LNCAP (cell line): ENCODE measurements around the gene MARK2.

Experiments used
- TF ChIP-seq, protein P1 (sequence below): fragments of 450-650 bp; IDR thresholded peaks from 2 replicates; pipeline ENCODE4 v1.5.1; 2017; ENCODE audit warnings: mild to moderate bottlenecking

Gene MARK2

DNA sequence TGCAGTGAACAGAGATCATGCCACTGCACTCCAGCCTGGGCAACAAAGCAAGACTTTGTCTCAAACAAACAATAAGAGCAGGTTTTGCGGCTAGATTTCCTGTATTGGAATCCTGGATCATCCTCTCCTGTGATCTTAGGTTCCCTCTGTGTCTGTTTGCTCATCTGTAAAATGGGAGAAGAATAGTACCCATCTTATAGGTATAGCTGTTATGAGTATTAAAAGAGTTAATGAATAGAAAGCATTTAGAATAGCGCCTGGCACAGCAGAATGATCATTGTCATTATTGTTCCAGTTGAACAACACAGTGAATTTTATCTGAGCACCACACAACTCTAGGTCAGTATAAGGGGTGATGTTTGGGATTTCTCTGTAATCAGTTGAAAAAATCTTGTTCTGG, 10.8 kb downstream of the MARK2 start:
- TF ChIP-seq, protein P1, sequence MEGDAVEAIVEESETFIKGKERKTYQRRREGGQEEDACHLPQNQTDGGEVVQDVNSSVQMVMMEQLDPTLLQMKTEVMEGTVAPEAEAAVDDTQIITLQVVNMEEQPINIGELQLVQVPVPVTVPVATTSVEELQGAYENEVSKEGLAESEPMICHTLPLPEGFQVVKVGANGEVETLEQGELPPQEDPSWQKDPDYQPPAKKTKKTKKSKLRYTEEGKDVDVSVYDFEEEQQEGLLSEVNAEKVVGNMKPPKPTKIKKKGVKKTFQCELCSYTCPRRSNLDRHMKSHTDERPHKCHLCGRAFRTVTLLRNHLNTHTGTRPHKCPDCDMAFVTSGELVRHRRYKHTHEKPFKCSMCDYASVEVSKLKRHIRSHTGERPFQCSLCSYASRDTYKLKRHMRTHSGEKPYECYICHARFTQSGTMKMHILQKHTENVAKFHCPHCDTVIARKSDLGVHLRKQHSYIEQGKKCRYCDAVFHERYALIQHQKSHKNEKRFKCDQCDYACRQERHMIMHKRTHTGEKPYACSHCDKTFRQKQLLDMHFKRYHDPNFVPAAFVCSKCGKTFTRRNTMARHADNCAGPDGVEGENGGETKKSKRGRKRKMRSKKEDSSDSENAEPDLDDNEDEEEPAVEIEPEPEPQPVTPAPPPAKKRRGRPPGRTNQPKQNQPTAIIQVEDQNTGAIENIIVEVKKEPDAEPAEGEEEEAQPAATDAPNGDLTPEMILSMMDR, result no peak

DNA sequence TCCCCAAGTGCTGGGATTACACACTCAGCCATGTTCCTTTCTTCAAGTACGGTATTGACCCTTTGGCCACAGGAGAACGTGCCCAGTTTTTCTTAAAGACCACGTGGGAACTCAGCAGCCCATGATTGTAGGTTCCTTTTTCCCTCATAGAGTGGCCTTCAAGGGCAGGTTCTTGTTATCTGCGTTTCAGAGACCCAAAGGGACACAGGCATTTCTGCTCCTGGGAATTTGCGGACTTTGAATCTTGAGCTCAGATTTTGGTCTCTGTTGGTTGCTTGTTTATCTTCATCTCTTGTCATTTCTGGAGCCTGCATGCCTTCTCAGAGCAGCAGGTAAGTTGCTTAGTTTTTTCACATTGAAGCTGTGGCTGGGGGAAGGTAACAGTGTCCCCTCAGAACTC, 12.0 kb downstream of the MARK2 start:
- TF ChIP-seq, protein P1, result no peak

DNA sequence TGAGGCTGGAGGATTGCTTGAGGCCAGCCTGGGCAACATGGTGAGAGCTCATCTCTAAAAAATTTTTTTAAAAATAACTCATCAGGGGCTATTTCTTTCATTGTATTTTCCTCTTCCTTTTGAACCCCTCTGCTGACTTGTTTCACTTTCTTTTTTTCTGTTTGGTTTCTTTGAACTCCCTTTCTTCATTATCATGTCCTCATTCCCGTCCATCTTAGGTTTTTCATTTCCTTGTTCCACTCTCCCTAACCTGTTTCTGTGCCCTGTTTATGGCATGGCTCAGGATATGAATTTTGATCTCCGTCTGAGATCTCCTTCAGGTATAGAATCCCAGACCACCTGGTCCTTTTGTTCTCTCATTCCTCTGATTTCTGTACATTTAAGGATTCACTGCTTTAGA, 12.5 kb downstream of the MARK2 start:
- TF ChIP-seq, protein P1, result no peak

DNA sequence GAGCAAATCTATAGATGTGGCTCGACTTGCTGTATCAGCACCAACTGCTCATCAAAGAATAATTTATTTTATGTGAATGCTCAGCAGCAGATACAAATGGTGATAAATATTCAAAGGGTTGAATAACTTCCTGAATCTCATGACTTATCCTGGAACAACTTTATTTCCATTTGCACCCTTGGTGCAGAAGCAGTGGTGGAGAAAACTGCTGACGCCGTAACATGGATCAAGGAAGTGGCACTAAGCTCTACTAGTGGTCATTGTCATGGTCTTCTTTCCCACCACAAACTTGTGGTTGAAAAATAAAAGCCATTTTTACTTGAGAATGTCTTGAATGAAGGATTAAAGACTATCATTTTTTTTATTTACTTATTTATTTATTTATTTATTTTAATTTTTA, 14.6 kb downstream of the MARK2 start:
- TF ChIP-seq, protein P1, result no peak

DNA sequence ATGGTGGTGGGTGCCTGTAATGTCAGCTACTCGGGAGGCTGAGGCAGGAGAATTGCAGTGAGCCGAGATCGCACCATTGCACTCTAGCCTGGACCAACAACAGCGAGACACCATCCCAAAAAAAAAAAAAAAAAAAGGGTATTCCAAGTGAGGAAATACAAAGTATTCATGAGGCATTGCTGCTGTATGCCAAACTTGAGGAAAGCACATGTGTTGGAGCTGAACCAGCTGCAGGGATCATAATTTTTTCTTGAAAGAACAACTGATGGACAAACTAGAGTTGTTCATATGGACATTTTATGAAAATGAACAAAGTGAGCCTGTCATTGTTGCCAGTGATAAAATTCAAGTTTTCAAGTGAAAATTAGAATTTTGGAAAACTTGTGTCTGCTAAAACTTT, 15.8 kb downstream of the MARK2 start:
- TF ChIP-seq, protein P1, result no peak

DNA sequence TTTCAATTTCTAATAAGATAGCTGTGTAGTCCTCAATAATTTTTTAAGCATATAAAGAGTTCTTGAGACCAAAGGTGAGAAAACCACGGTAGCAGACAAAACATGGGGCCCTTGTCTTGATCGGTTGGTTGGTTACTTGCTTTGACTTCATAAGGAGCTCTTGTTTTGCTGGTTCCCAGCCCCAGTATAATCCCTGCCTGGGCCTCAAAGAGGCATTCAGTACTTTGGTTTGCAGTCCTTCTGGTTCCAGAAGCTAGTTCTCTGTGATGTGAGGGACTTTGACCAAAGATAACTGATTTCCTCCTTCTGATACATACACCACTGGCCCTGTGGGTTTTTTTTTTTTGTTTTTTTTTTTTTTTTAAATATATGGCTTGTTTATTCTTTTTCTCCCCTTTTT, 17.1 kb downstream of the MARK2 start:
- TF ChIP-seq, protein P1, result no peak

DNA sequence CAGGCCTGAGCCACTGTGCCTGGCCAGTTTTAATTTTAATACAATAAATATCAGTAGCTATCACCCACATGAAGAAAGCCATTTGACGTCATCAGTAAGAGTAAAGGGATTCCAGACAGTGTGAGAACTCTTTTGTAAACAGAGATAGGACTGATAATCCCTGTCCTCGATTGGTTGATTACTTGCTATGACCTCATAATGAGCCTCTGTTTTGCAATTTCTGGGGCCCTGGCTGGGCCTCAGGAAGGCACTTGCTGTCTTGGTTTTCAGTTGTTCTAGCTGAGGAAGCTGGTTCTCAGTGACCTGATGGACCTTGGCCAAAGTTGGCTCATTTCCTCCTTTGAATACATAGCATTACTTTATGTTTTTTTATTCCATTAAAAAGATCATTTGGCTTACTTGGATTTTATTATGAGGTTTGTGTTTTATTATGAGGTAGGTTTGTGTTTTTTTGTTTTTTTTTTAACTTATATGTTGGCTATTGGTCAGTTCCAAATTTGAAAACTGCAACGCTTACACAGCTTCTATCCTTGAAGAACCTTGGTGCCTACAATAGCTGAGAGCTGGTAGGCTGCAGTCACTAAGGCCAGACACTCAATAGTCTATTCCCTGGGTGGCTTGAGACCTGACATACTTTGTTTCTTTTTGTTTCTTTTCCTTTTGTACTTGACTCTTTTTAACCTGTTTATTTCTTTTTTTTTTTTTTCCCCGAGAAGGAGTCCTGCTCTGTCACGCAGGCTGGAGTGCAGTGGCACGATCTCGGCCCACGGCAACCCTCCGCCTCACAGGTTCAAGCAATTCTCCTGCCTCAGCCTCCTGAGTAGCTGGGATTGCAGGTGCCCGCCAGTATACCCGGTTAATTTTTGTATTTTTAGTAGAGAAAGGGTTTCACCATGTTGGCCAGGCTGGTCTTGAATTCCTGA, 20.0 kb downstream of the MARK2 start:
- TF ChIP-seq, protein P1, result no peak
